Activated CD4-positive, alpha-beta memory T cell treated with anti-CD3 and anti-CD28 coated beads for 36 hours (primary cell): Measurements from ENCODE around the gene NIFK. TPM values are rescaled to one million over a fixed set of nuclear protein-coding genes. Genes with fewer than 3 reads are reported as not detected.
"Not testable (repeated sequence)": the region's sequence is repeated elsewhere in the genome, so short reads cannot be mapped to it uniquely, and the experiment has no call there.

Experiments used
- CTCF ChIA-PET: fragments of 350-600 bp; sonication (Branson Sonifier 250); formaldehyde crosslinking; loops from one replicate; lab custom pipeline; 2021; ENCODE audit warnings: antibody characterized with exemption, inconsistent platforms; lab: Charles Lee
- POLR2A ChIA-PET: fragments of 350-600 bp; sonication (Branson Sonifier 250); formaldehyde crosslinking; loops from one replicate; lab custom pipeline; 2021; ENCODE audit warnings: antibody characterized with exemption; lab: Charles Lee
- DNase-seq: peaks from one replicate; pipeline ENCODE4 v3.0.0-alpha.2; 2020
- H3K27ac Mint-ChIP-seq: one replicate; pipeline ENCODE4 v1.8.0; 2021; ENCODE audit warnings: mixed read lengths
- H3K27me3 Mint-ChIP-seq: one replicate; pipeline ENCODE4 v1.8.0; 2021; ENCODE audit warnings: mixed read lengths
- H3K36me3 Mint-ChIP-seq: one replicate; pipeline ENCODE4 v1.8.0; 2021; ENCODE audit warnings: mixed read lengths
- H3K4me1 Mint-ChIP-seq: one replicate; pipeline ENCODE4 v1.8.0; 2021; ENCODE audit warnings: low read depth, mixed read lengths
- H3K4me3 Mint-ChIP-seq: one replicate; pipeline ENCODE4 v1.8.0; 2021; ENCODE audit warnings: mild to moderate bottlenecking, mixed read lengths
- H3K9me3 Mint-ChIP-seq: one replicate; pipeline ENCODE4 v1.8.0; 2021; ENCODE audit warnings: mixed read lengths
- intact Hi-C: fragments of 100-400 bp; cut with micrococcal nuclease; formaldehyde crosslinking; loops from one replicate; pipeline ENCODE4 v1.15.1; 2023
- total RNA-seq, 2 experiments: library from RNA; stranded (reverse); gene quantifications; one replicate each; pipeline ENCODE4 v1.2.3, GENCODE V29; 2021

Gene NIFK
- total RNA-seq, 2 experiments from 2014 or later, result 244 to 252 TPM

DNA sequence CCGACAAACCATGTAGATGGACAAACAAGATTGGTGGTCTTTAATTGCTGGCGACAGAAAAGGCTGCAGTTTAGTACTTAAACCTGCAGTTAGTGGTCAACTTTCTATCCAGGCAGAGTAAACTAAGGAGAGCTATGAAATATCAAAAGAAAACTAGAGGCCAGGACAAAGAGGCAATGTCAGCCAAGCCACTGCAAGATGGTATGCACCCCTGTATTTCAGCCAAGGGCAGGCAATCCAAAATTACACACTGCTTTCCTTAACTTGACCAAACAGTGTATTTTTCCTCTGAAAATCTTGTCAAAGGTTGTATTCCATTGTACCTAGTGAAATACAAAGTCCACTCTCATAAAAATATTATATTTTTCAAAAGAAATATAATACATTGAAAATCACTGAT is 9.3 kb downstream of the NIFK start:
- Mint-ChIP-seq H3K27ac (peak overlapping the region; percentile 93), H3K4me1 (peaks cover 71% of the 10 kb centered on the region), H3K4me3 (no peak overlapping the region), H3K36me3 (peaks cover 59% of the 10 kb centered on the region), H3K27me3 (no peaks in the 10 kb centered on the region), H3K9me3 (no peaks in the 10 kb centered on the region)
- no peak for DNase-seq
- CTCF ChIA-PET, result interaction anchor here (1.0 kb wide), 1 partner anchor 8 kb away, joined by 3 read pairs; no protein-coding TSS in a partner anchor
- intact Hi-C loops, result no loop called here
- POLR2A ChIA-PET, result interaction anchor here (1.1 kb wide), 1 partner anchor 197 kb away, joined by 3 read pairs; the partner anchor contains the start of gene RNU4ATAC

DNA sequence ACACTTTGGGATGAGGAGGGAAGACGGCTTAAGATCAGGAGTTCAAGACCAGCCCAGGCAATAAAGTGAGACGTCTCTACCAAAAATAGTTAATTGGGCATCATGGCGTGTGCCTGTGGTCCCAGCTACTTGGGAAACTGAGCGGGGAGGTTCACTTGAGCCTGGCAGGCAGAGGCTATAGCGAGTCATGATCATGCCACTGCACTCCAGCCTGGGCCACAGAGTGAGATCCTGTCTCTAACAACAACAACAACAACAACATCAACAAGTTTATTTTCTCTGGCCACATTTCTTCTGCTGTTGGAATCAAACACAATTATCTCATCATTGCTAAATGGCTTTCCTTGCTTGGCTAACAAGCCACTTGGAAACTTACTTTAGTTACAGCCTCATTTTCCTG is 13.4 kb downstream of the NIFK start:
- ChIA-PET POLR2A (interaction anchor here (0.6 to 4.2 kb wide), 5 partner anchors 13 to 195 kb away, joined by 3 to 64 read pairs (median 3); partner anchors contain the start of genes NIFK and RNU4ATAC), CTCF (interaction anchor here (0.6 to 0.9 kb wide), 2 partner anchors 13 to 81 kb away, joined by 3 read pairs; partner anchors contain the start of gene NIFK)
- Mint-ChIP-seq H3K36me3 (peaks cover 23% of the 10 kb centered on the region), H3K27me3 (no peaks in the 10 kb centered on the region), H3K9me3 (no peaks in the 10 kb centered on the region), H3K27ac (peak overlapping the region; percentile 98), H3K4me3 (peak overlapping the region; percentile 12), H3K4me1 (peaks cover 56% of the 10 kb centered on the region)
- DNase-seq, result no peak
- intact Hi-C loops, result loop anchor here (2.0 kb wide), 1 partner anchor 13 kb away; the partner anchor contains the start of gene NIFK

- Mint-ChIP-seq H3K4me3 (peak overlapping the region; percentile 44), H3K4me1 (peaks cover 47% of the 10 kb centered on the region), H3K27ac (peak overlapping the region; percentile 98), H3K36me3 (peaks cover 15% of the 10 kb centered on the region), H3K9me3 (no peaks in the 10 kb centered on the region), H3K27me3 (no peaks in the 10 kb centered on the region)
- ChIA-PET CTCF (interaction anchor here (0.6 to 4.6 kb wide), 7 partner anchors 13 to 320 kb away, joined by 3 to 26 read pairs (median 4); partner anchors contain the start of genes NIFK and RNU4ATAC), POLR2A (interaction anchor here (0.6 to 4.2 kb wide), 7 partner anchors 12 to 194 kb away, joined by 3 to 64 read pairs (median 3); partner anchors contain the start of genes CLASP1 and RNU4ATAC)
- DNase-seq, result peak; percentile 74
- intact Hi-C loops, result loop anchor here (1.0 to 2.0 kb wide), 7 partner anchors 8 to 195 kb away; partner anchors contain the start of genes CLASP1 and NIFK
Observed at GRCh38 chr2:121722479-121722878, 14.2 kb downstream of the NIFK start.

- Mint-ChIP-seq H3K27ac (peak overlapping the region; percentile 98), H3K4me1 (peaks cover 43% of the 10 kb centered on the region), H3K27me3 (no peaks in the 10 kb centered on the region), H3K4me3 (peak overlapping the region; percentile 44), H3K36me3 (peaks cover 11% of the 10 kb centered on the region), H3K9me3 (no peaks in the 10 kb centered on the region)
- CTCF ChIA-PET, result interaction anchor here (1.0 to 4.6 kb wide), 6 partner anchors 14 to 320 kb away, joined by 3 to 26 read pairs (median 4); partner anchors contain the start of genes NIFK and RNU4ATAC
- POLR2A ChIA-PET, result interaction anchor here (0.6 to 4.2 kb wide), 7 partner anchors 11 to 193 kb away, joined by 3 to 64 read pairs (median 4); partner anchors contain the start of genes CLASP1 and RNU4ATAC
- DNase-seq, result peak; percentile 66
- intact Hi-C loops, result loop anchor here (1.0 to 2.0 kb wide), 7 partner anchors 8 to 195 kb away; partner anchors contain the start of genes CLASP1 and NIFK
Observed at GRCh38 chr2:121721926-121722325, 14.7 kb downstream of the NIFK start.

DNA sequence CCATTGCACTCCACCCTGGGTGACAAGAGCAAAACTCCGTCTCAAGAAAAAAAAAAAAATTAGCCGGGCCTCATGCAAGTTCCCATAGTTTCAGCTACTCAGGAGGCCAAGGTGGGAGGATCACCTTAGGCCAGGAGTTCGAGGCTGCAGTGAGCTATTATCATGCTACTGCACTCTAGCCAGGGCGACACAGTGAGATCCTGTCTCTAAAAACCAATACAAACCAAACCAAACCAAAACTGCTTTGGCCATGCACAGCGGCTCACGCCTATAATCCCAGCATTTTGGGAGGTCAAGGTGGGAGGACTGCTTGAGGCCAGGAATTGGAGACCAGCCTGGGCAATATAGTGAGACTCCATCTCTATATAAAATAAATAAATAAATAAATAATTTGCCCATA is 19.1 kb downstream of the NIFK start:
- Mint-ChIP-seq H3K4me3 (no peak overlapping the region), H3K4me1 (peaks cover 21% of the 10 kb centered on the region), H3K9me3 (no peaks in the 10 kb centered on the region), H3K36me3 (no peaks in the 10 kb centered on the region), H3K27me3 (no peaks in the 10 kb centered on the region), H3K27ac (no peak overlapping the region)
- no peak for DNase-seq
- CTCF ChIA-PET, result interaction anchor here (1.0 to 2.3 kb wide), 4 partner anchors 15 to 187 kb away, joined by 3 to 10 read pairs (median 6); partner anchors contain the start of gene RNU4ATAC
- POLR2A ChIA-PET, result interaction anchor here (1.1 kb wide), 1 partner anchor 16 kb away, joined by 3 read pairs; no protein-coding TSS in a partner anchor
- intact Hi-C loops, result no loop called here

GRCh38 chr2:121716126-121716525 is 20.5 kb downstream of the NIFK start:
- intact Hi-C loops, result no loop called here
- no peak for DNase-seq
- no peak overlapping the region for H3K4me3 Mint-ChIP-seq
- peaks cover 8% of the 10 kb centered on the region for H3K4me1 Mint-ChIP-seq
- no peaks in the 10 kb centered on the region for H3K36me3 Mint-ChIP-seq
- no peaks in the 10 kb centered on the region for H3K9me3 Mint-ChIP-seq
- H3K27ac Mint-ChIP-seq, result no peak overlapping the region
- ChIA-PET POLR2A (interaction anchor here (1.2 kb wide), 1 partner anchor 185 kb away, joined by 4 read pairs; the partner anchor contains the start of gene RNU4ATAC), CTCF (interaction anchor here (1.2 kb wide), 1 partner anchor 313 kb away, joined by 3 read pairs; no protein-coding TSS in a partner anchor)
- no peaks in the 10 kb centered on the region for H3K27me3 Mint-ChIP-seq

GRCh38 chr2:121711481-121711880 is 25.2 kb downstream of the NIFK start:
- H3K4me3 Mint-ChIP-seq, POLR2A ChIA-PET, CTCF ChIA-PET, H3K9me3 Mint-ChIP-seq, H3K27ac Mint-ChIP-seq, intact Hi-C loops, H3K36me3 Mint-ChIP-seq, DNase-seq, H3K4me1 Mint-ChIP-seq, H3K27me3 Mint-ChIP-seq: not testable (repeated sequence)

GRCh38 chr2:121710470-121711170 is 26.1 kb downstream of the NIFK start:
- Mint-ChIP-seq H3K36me3 (no peaks in the 10 kb centered on the region), H3K27ac (no peak overlapping the region), H3K4me3 (no peak overlapping the region), H3K9me3 (no peaks in the 10 kb centered on the region), H3K4me1 (no peaks in the 10 kb centered on the region), H3K27me3 (no peaks in the 10 kb centered on the region)
- intact Hi-C loops, result no loop called here
- ChIA-PET CTCF (no interaction called here), POLR2A (no interaction called here)
- DNase-seq, result no peak

GRCh38 chr2:121709776-121710469 is 26.8 kb downstream of the NIFK start:
- intact Hi-C loops, result no loop called here
- no peak overlapping the region for H3K27ac Mint-ChIP-seq
- no peaks in the 10 kb centered on the region for H3K9me3 Mint-ChIP-seq
- ChIA-PET CTCF (no interaction called here), POLR2A (no interaction called here)
- no peaks in the 10 kb centered on the region for H3K4me1 Mint-ChIP-seq
- no peaks in the 10 kb centered on the region for H3K36me3 Mint-ChIP-seq
- no peaks in the 10 kb centered on the region for H3K27me3 Mint-ChIP-seq
- H3K4me3 Mint-ChIP-seq, result no peak overlapping the region
- no peak for DNase-seq

DNA sequence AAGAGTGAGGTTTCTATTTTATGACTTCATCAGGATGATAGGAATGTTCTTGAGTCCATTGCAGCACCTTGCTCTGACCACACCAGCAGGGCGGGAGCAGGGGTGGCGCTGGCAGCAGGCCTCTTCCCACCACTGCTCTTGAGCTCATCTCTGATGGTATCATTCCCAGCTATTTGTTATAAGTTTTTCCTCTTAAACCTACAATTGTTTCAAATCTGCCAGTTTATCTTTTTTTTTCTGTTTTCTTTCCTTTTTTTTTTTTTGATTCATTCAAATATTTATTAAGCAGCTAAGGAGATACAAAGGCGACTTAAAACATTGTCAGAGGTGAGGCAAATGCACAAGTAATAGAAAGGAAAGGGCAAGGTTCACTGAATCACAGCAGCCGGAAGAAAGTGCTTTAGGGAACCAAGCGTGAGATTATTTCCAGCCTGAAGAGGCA is 28.7 kb downstream of the NIFK start:
- CTCF ChIA-PET, result no interaction called here
- POLR2A ChIA-PET, result no interaction called here
- no peak for DNase-seq
- H3K4me1 Mint-ChIP-seq, result no peaks in the 10 kb centered on the region
- H3K27me3 Mint-ChIP-seq, result no peaks in the 10 kb centered on the region
- no peak overlapping the region for H3K27ac Mint-ChIP-seq
- no peaks in the 10 kb centered on the region for H3K9me3 Mint-ChIP-seq
- intact Hi-C loops, result no loop called here
- H3K4me3 Mint-ChIP-seq, result no peak overlapping the region
- no peaks in the 10 kb centered on the region for H3K36me3 Mint-ChIP-seq

DNA sequence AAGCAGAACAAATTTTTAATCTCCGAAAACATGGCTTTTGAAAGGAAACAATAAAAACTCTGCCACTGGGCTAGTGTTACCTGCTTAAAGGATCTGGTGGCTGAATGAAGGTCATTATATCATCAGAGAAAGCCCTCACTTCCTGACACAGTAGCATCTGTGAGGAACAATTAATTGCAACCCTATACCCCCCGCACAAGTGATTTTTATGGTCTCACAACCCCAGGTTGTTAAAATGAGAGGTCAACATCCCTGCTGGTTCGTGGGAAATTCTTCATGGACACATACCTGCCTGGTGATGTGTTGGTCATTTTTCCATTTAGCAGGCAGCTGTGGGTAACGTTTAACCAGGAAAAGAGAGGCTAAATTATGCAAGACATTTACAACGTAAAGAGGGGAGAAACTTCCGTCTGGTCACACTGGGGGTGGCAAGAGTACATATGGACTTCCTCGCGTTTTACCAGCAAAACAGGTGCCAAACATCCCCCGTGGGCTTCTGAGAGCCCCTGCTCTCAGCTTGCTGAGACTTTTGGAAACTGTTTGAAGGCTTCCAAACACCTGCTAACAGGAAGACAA is 29.2 kb downstream of the NIFK start:
- Mint-ChIP-seq H3K36me3 (no peaks in the 10 kb centered on the region), H3K27me3 (no peaks in the 10 kb centered on the region), H3K4me3 (no peak overlapping the region), H3K4me1 (no peaks in the 10 kb centered on the region), H3K27ac (no peak overlapping the region), H3K9me3 (no peaks in the 10 kb centered on the region)
- ChIA-PET POLR2A (no interaction called here), CTCF (no interaction called here)
- no peak for DNase-seq
- intact Hi-C loops, result no loop called here
